Uterus (tissue), 4 donors: ENCODE results near the gene SMIM13. TPM values are rescaled to one million over a fixed set of nuclear protein-coding genes. Genes with fewer than 3 reads are reported as not detected.
"Not testable (repeated sequence)": the region's sequence is repeated elsewhere in the genome, so short reads cannot be mapped to it uniquely, and the experiment has no call there.

Experiments used
- DNase-seq, 2 donors: peaks; one replicate each; pipeline ENCODE4 v3.0.0-alpha.2; 2019 to 2020
- H3K27ac ChIP-seq, 2 donors: fragments of 200-600 bp; sonication (generic); 1 replicate in 1 of 2; 2 replicates in 1 of 2; pipeline ENCODE4 v1.5.1; 2016 to 2018
- H3K27me3 ChIP-seq, 2 donors: fragments of 200-600 bp; sonication (generic); one replicate each; pipeline ENCODE4 v1.5.1; 2018 to 2019; ENCODE audit warnings: control low read depth in 1 of 2
- H3K36me3 ChIP-seq, 2 donors: fragments of 200-600 bp; sonication (generic); one replicate each; pipeline ENCODE4 v1.5.1; 2019; ENCODE audit warnings: control low read depth in 1 of 2
- H3K4me1 ChIP-seq, 2 donors: fragments of 200-600 bp; sonication (generic); one replicate each; pipeline ENCODE4 v1.5.1; 2018 to 2019; ENCODE audit warnings: control low read depth in 1 of 2
- H3K4me3 ChIP-seq, 2 donors: fragments of 200-600 bp; sonication (generic); 1 replicate in 1 of 2; 2 replicates in 1 of 2; pipeline ENCODE4 v1.5.1; 2018 to 2019; ENCODE audit warnings: mild to moderate bottlenecking in 1 of 2
- H3K9me3 ChIP-seq, 2 donors: fragments of 200-600 bp; sonication (generic); one replicate each; pipeline ENCODE4 v1.5.1; 2019; ENCODE audit warnings: control low read depth in 1 of 2
- CTCF ChIP-seq, 4 experiments: fragments of 200-600 bp in 2 of 4; fragments of 450-650 bp in 2 of 4; sonication (generic) in 2 of 4; IDR thresholded peaks; one replicate each; pipeline ENCODE4 v1.5.1; 2016 to 2019; ENCODE audit warnings: antibody characterized with exemption in 4 of 4, mild to moderate bottlenecking in 2 of 4, moderate library complexity in 1 of 4
- POLR2A ChIP-seq, 2 donors: fragments of 450-650 bp; IDR thresholded peaks; one replicate each; pipeline ENCODE4 v1.6.1; 2016; ENCODE audit warnings: antibody characterized with exemption in 2 of 2, mild to moderate bottlenecking in 1 of 2, moderate library complexity in 1 of 2
- intact Hi-C: fragments of 100-400 bp; cut with DNase I; formaldehyde crosslinking; loops from one replicate; pipeline ENCODE4 v1.15.1; 2023; ENCODE audit warnings: low total_unique reads
- total RNA-seq, 4 donors: library from RNA; depleted of rRNA in 3 of 4; stranded (reverse); fragments of >200 nt in 3 of 4; gene quantifications; one replicate each; pipeline versions ENCODE4 v1.1.0 to v1.2.4, GENCODE V29; 2014 to 2023
- donor health status: DM: yes; HTN: yes; CAD: no.

The SMIM13 gene
- total RNA-seq, 4 donors from 2014 or later = 4.4 to 25.2 (median 11.4) TPM

DNA sequence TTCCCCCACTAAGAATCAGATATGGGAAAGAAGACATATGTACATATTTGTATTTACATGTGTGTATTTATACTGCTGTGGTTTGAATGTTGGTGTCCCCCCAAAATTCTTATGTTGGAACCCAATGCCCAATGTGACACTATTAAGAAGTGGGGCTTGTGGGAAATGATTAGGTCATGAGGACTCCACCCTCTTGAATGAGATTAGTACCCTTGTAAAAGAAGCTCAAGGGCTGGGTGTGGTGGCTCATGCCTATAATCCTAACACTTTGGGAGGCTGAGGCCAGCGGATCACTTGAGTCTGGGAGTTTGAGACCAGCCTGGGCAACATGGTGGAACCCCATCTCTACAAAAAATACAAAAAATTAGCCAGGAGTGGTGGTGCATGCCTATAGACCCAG, 3.9 kb upstream of the SMIM13 start:
- intact Hi-C loops = no loop called here

GRCh38 chr6:11091141-11091540, 2.5 kb upstream of the SMIM13 start:
- intact Hi-C loops, H3K27me3 ChIP-seq, H3K27ac ChIP-seq, H3K4me1 ChIP-seq, H3K4me3 ChIP-seq, DNase-seq, H3K9me3 ChIP-seq, H3K36me3 ChIP-seq: not testable (repeated sequence)

More for the DNA sequence above, 3.9 kb upstream of the SMIM13 start:
- Histone ChIP-seq H3K36me3 (no peaks in the 10 kb centered on the region), H3K27me3 (no peaks in the 10 kb centered on the region), H3K4me3 (no peak overlapping the region), H3K27ac (no peak overlapping the region), H3K9me3 (no peaks in the 10 kb centered on the region), H3K4me1 (no peaks in the 10 kb centered on the region)
- DNase-seq = no peak
- TF ChIP-seq POLR2A (IDR thresholded peaks at IDR 0.05) (no peak), CTCF (IDR thresholded peaks at IDR 0.05) (no peak)

- intact Hi-C loops = no loop called here
- no peak for DNase-seq
- TF ChIP-seq POLR2A (IDR thresholded peaks at IDR 0.05) = no peak
- Histone ChIP-seq H3K4me1 (no peaks in the 10 kb centered on the region), H3K36me3 (no peaks in the 10 kb centered on the region), H3K9me3 (no peaks in the 10 kb centered on the region), H3K27me3 (no peaks in the 10 kb centered on the region), H3K27ac (peak overlapping the region; percentile 99 to 100), H3K4me3 (peak overlapping the region; percentile 96 to 100)
Measured at GRCh38 chr6:11092668-11093375, 812 bp upstream of the SMIM13 start.

GRCh38 chr6:11093376-11093625, 333 bp upstream of the SMIM13 start:
- no peak for TF ChIP-seq POLR2A (IDR thresholded peaks at IDR 0.05)
- no peak for TF ChIP-seq CTCF (IDR thresholded peaks at IDR 0.05)
- intact Hi-C loops = no loop called here

GRCh38 chr6:11094411-11094851, 797 bp downstream of the SMIM13 start:
- intact Hi-C loops = no loop called here
- peak overlapping the region; percentile 96 to 100 for H3K4me3 ChIP-seq
- H3K9me3 ChIP-seq = no peaks in the 10 kb centered on the region
- no peaks in the 10 kb centered on the region for H3K27me3 ChIP-seq
- no peak for TF ChIP-seq POLR2A (IDR thresholded peaks at IDR 0.05)
- H3K36me3 ChIP-seq = no peaks in the 10 kb centered on the region
- DNase-seq = peak; percentile 27 to 28
- no peaks in the 10 kb centered on the region for H3K4me1 ChIP-seq
- H3K27ac ChIP-seq = peak overlapping the region; percentile 99 to 100

More at GRCh38 chr6:11093376-11093625, 333 bp upstream of the SMIM13 start:
- Histone ChIP-seq H3K4me3 (peak overlapping the region; percentile 96 to 100), H3K36me3 (no peaks in the 10 kb centered on the region), H3K27ac (peak overlapping the region; percentile 99 to 100), H3K4me1 (no peaks in the 10 kb centered on the region), H3K9me3 (no peaks in the 10 kb centered on the region), H3K27me3 (no peaks in the 10 kb centered on the region)
- DNase-seq = no peak

DNA sequence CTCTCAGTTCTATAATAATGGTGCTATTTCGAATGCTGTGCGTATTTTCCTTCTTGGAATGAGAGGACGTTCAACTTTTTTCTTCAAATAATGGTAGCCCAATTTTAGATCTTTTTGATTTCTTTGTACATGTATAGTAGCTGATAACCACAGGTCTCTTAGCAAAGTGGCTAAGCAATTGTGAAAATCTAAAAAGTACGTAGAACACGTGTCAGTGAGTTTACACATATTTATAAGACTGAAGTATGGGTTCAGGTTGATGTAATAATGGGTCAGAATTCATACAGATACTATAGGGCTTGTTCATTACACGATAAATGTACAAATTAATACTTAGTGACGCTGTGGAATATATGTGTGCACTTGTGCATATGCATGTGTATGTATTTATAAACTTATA, 1.3 kb downstream of the SMIM13 start:
- no peaks in the 10 kb centered on the region for H3K27me3 ChIP-seq
- peak overlapping the region; percentile 96 to 100 for H3K4me3 ChIP-seq
- H3K9me3 ChIP-seq = no peaks in the 10 kb centered on the region
- no peak for DNase-seq
- intact Hi-C loops = no loop called here
- H3K36me3 ChIP-seq = no peaks in the 10 kb centered on the region
- H3K27ac ChIP-seq = peak overlapping the region; percentile 99 to 100
- H3K4me1 ChIP-seq = no peaks in the 10 kb centered on the region
- TF ChIP-seq POLR2A (IDR thresholded peaks at IDR 0.05) (no peak), CTCF (IDR thresholded peaks at IDR 0.05) (no peak)

GRCh38 chr6:11096109-11096508, 2.5 kb downstream of the SMIM13 start:
- no peaks in the 10 kb centered on the region for H3K27me3 ChIP-seq
- no peaks in the 10 kb centered on the region for H3K9me3 ChIP-seq
- intact Hi-C loops = no loop called here
- no peaks in the 10 kb centered on the region for H3K4me1 ChIP-seq
- no peak for TF ChIP-seq POLR2A (IDR thresholded peaks at IDR 0.05)
- TF ChIP-seq CTCF (IDR thresholded peaks at IDR 0.05) = no peak
- DNase-seq = no peak
- H3K36me3 ChIP-seq = no peaks in the 10 kb centered on the region
- H3K4me3 ChIP-seq = no peak overlapping the region
- H3K27ac ChIP-seq = no peak overlapping the region
